GM12878 (cell line): ENCODE results near the gene TMEM18. TPM values are rescaled to one million over a fixed set of nuclear protein-coding genes. Genes with fewer than 3 reads are reported as not detected.

ENCODE experiments used
- ATAC-seq: fragments of 200-7000 bp; cut with Tn5 transposase; 3 replicates; pipeline ENCODE4 v1.9.1; 2020; ENCODE audit warnings: mild to moderate bottlenecking, moderate library complexity
- BruUV-seq: library from RNA; stranded (reverse); fragments of 400-500 nt; replicated peaks from 2 replicates; lab custom pipeline; 2021; lab: Mats Ljungman, UMichigan
- CTCF ChIA-PET: fragments of 300-600 bp; sonication (Branson Sonifier 250); formaldehyde crosslinking; extraction: SDS; loops from one replicate; lab custom pipeline; 2021; ENCODE audit warnings: inconsistent platforms; lab: Yijun Ruan, JAX
- POLR2A ChIA-PET: fragments of 350-600 bp; formaldehyde crosslinking; extraction: SDS; loops from one replicate; lab custom pipeline; 2021; ENCODE audit warnings: inconsistent platforms; lab: Charles Lee
- RAD21 ChIA-PET: fragments of 300-600 bp; sonication (Branson Sonifier 250); formaldehyde crosslinking; loops from one replicate; lab custom pipeline; 2023; ENCODE audit warnings: antibody characterized with exemption; ENCODE audit not compliant: unreplicated experiment; lab: Charles Lee
- SMC1A ChIA-PET: fragments of 300-600 bp; sonication (Branson Sonifier 250); formaldehyde crosslinking; loops from one replicate; lab custom pipeline; 2023; ENCODE audit not compliant: unreplicated experiment, uncharacterized antibody; lab: Charles Lee
- DNase-seq: peaks from one replicate; pipeline ENCODE4 v3.0.0-alpha.2; 2011; ENCODE audit warnings: low read depth, low spot score
- FAIRE-seq: peaks from 3 replicates; lab custom pipeline; 2011; peaks lifted over from hg19 to GRCh38; lab: Jason Lieb, UNC
- H2AFZ ChIP-seq: 2 replicates; pipeline ENCODE4 v1.6.0; 2011; ENCODE audit warnings: low read depth, low read length, control low read depth; ENCODE audit not compliant: control insufficient read depth
- H3K27ac ChIP-seq: 2 replicates; pipeline ENCODE4 v1.5.1; 2011; ENCODE audit warnings: control low read depth; ENCODE audit not compliant: control insufficient read depth, insufficient read depth
- H3K27me3 ChIP-seq, 2 experiments: replicated peaks in 1 of 2; 2 replicates each; pipeline versions ENCODE4 v1.6.0 to v1.6.1; 2011; ENCODE audit warnings: low read length in 1 of 2; ENCODE audit not compliant: control insufficient read depth in 2 of 2, insufficient read depth in 2 of 2
- H3K36me3 ChIP-seq, 2 experiments: 2 replicates each; pipeline ENCODE4 v1.5.1; 2011; ENCODE audit warnings: low read length in 1 of 2; ENCODE audit not compliant: control insufficient read depth in 2 of 2, insufficient read depth in 2 of 2
- H3K4me1 ChIP-seq: 2 replicates; pipeline ENCODE4 v1.6.1; 2011; ENCODE audit warnings: mild to moderate bottlenecking, low read length, moderate library complexity, mixed read lengths; ENCODE audit not compliant: control insufficient read depth, insufficient read depth
- H3K4me2 ChIP-seq: 2 replicates; pipeline ENCODE4 v1.6.0; 2011; ENCODE audit warnings: control low read depth; ENCODE audit not compliant: control insufficient read depth, insufficient read depth
- H3K4me3 ChIP-seq: fragments of 200-600 bp; sonication (generic); 2 replicates; pipeline ENCODE4 v1.5.1; 2016
- H3K79me2 ChIP-seq: 2 replicates; pipeline ENCODE4 v1.6.0; 2011; ENCODE audit warnings: low read length; ENCODE audit not compliant: control insufficient read depth, insufficient read depth
- H3K9ac ChIP-seq: 2 replicates; pipeline ENCODE4 v1.8.0; 2011; ENCODE audit warnings: low read length, control low read depth, mixed read lengths; ENCODE audit not compliant: control insufficient read depth, insufficient read depth
- H3K9me3 ChIP-seq: replicated peaks from 3 replicates; pipeline ENCODE4 v1.5.1; 2011; ENCODE audit warnings: mild to moderate bottlenecking, low read length; ENCODE audit not compliant: control insufficient read depth, insufficient read depth
- H4K20me1 ChIP-seq: 2 replicates; pipeline ENCODE4 v1.6.0; 2011; ENCODE audit not compliant: control insufficient read depth, insufficient read depth
- BACH1 ChIP-seq: fragments of 450-650 bp; IDR thresholded peaks from 2 replicates; pipeline ENCODE4 v1.6.1; 2017; ENCODE audit warnings: mild to moderate bottlenecking, borderline replicate concordance
- CBX5 ChIP-seq: sonication (generic); IDR thresholded peaks from 2 replicates; pipeline ENCODE4 v1.6.1; 2016; ENCODE audit warnings: low read depth, moderate library complexity, mild to moderate bottlenecking, inconsistent platforms
- CHD4 ChIP-seq: fragments of 200-600 bp; sonication (generic); IDR thresholded peaks from 2 replicates; pipeline ENCODE4 v1.6.1; 2016; ENCODE audit warnings: mild to moderate bottlenecking
- DPF2 ChIP-seq: fragments of 450-650 bp; IDR thresholded peaks from 2 replicates; pipeline ENCODE4 v1.6.1; 2017; ENCODE audit warnings: mild to moderate bottlenecking
- FOXM1 ChIP-seq: IDR thresholded peaks from 2 replicates; pipeline ENCODE4 v1.6.1; 2012; ENCODE audit warnings: low read depth, mild to moderate bottlenecking, inconsistent platforms, low read length, moderate library complexity
- SUPT20H ChIP-seq: IDR thresholded peaks from 2 replicates; pipeline ENCODE4 v1.6.1; 2011; ENCODE audit warnings: low read depth, mild to moderate bottlenecking, low read length, moderate library complexity, borderline replicate concordance; ENCODE audit not compliant: control insufficient read depth
- TBL1XR1 ChIP-seq: IDR thresholded peaks from 2 replicates; pipeline ENCODE4 v1.6.1; 2012; ENCODE audit warnings: low read depth, low read length, improper control_type of control experiment
- WGBS: methylation state at CpG from one replicate; pipeline ENCODE4 v1.1.6; 2016; ENCODE audit warnings: low lambda C conversion rate; ENCODE audit not compliant: insufficient replicate concordance, insufficient coverage; ENCODE audit errors: missing lambda C conversion rate; 5-methylcytosine and 5-hydroxymethylcytosine counted together
- in situ Hi-C: fragments of 300-500 bp; cut with MboI; formaldehyde crosslinking; loops from 9 replicates; pipeline ENCODE4 v1.14.3; 2018; ENCODE audit warnings: mixed read lengths
- intact Hi-C: fragments of 100-400 bp; cut with micrococcal nuclease; formaldehyde crosslinking; loops from one replicate; pipeline ENCODE4 v1.14.2; 2022; ENCODE audit not compliant: unreplicated experiment
- polyA plus RNA-seq, 11 experiments: library from polyadenylated mRNA; depleted of rRNA in 4 of 11; unstranded in 6 of 11; stranded (reverse) in 5 of 11; fragments of >200 nt; fragmentation: Nextera tagmentation in 4 of 11; fragmentation: Illumina TruSeq in 1 of 11; extraction: Ambion mirVana in 4 of 11; extraction: Trizol in 1 of 11; gene quantifications; 1 replicate in 1 of 11; 2 replicates in 10 of 11; pipeline versions ENCODE4 v1.2.1 to v1.2.3, GENCODE V29; 2011 to 2016; ENCODE audit warnings: inconsistent platforms in 2 of 11, missing spikeins in 2 of 11, low read depth in 1 of 11
- total RNA-seq, 4 experiments: library from RNA; depleted of rRNA in 3 of 4; stranded (reverse); fragments of >200 nt in 3 of 4; fragmentation: Illumina TruSeq in 1 of 4; extraction: Trizol in 1 of 4; gene quantifications; 2 replicates each; pipeline versions ENCODE4 v1.2.1 to v1.2.3, GENCODE V29; 2013 to 2021
- TF ChIP-seq, protein P1 (sequence below): IDR thresholded peaks from 2 replicates; pipeline ENCODE4 v1.6.1; 2012; ENCODE audit warnings: low read depth, low read length, improper control_type of control experiment
- TF ChIP-seq, protein P2 (sequence below): fragments of 450-650 bp; IDR thresholded peaks from 2 replicates; pipeline ENCODE4 v1.6.1; 2017; ENCODE audit warnings: mild to moderate bottlenecking, moderate library complexity
- TF ChIP-seq, protein P3 (sequence below): fragments of 450-650 bp; IDR thresholded peaks from 2 replicates; pipeline ENCODE4 v1.6.1; 2017; ENCODE audit warnings: mild to moderate bottlenecking, low read depth, inconsistent platforms; ENCODE audit not compliant: poor library complexity, severe bottlenecking
- TF ChIP-seq, protein P4 (sequence below): fragments of 450-650 bp; conservative IDR thresholded peaks from 2 replicates; pipeline ENCODE4 v1.6.1; 2017; ENCODE audit warnings: mild to moderate bottlenecking, moderate library complexity

The TMEM18 gene
- total and polyA plus RNA-seq, 10 of the 15 experiments (the other 5 are each of a cell fraction or from before 2014, with no cell fraction given), result 11.2 to 56.3 (median 26.0) TPM

DNA sequence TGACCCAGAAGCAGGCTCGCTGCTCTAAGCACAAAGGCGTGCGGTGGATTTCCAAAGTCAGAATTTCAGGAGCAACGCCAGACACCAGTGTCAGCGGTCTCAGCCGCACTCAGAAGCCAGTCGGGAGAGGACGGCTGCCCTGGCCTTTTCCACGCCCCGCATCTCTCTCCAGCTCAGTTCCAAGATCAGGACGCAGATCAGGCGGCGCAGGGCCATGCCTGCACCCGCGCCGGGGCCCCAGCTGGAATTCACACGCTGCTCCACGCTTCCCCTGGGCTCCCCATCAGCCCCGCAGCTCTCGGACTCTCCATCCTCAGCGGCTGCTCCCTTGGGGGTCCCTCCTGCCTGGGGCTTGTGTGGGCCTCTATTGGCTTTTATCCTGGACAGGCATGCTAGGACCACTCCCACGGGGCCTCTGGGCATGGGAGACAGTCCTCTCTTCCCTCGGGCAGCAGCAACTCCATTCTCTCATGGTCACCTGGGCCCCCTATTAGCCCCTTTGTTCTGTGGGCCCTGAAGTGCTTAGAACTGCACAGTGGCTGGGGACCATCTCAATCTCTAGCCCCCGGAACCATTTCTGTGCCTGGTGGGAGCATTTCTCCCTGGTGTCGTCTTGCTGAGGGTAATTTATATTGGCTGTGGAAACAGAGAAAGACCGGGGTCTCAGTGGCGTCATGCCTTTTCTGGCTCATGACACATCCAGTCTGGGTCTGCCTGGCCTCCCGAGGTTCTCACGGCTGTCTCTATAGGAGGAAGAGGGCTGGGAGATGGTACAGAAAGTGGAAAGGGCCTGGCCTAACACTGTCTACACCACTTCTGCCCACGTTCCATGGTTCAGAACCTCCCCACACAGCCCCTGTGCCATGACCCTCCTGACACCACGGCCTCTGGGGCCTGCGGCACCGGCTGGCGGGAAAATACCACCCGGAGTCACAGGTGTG is 14.9 kb upstream of the TMEM18 start (continued):
- TF ChIP-seq, protein P1, sequence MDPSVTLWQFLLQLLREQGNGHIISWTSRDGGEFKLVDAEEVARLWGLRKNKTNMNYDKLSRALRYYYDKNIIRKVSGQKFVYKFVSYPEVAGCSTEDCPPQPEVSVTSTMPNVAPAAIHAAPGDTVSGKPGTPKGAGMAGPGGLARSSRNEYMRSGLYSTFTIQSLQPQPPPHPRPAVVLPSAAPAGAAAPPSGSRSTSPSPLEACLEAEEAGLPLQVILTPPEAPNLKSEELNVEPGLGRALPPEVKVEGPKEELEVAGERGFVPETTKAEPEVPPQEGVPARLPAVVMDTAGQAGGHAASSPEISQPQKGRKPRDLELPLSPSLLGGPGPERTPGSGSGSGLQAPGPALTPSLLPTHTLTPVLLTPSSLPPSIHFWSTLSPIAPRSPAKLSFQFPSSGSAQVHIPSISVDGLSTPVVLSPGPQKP, result no peak
- TF ChIP-seq FOXM1 (no peak), DPF2 (no peak), CBX5 (no peak)
- TF ChIP-seq, protein P2, sequence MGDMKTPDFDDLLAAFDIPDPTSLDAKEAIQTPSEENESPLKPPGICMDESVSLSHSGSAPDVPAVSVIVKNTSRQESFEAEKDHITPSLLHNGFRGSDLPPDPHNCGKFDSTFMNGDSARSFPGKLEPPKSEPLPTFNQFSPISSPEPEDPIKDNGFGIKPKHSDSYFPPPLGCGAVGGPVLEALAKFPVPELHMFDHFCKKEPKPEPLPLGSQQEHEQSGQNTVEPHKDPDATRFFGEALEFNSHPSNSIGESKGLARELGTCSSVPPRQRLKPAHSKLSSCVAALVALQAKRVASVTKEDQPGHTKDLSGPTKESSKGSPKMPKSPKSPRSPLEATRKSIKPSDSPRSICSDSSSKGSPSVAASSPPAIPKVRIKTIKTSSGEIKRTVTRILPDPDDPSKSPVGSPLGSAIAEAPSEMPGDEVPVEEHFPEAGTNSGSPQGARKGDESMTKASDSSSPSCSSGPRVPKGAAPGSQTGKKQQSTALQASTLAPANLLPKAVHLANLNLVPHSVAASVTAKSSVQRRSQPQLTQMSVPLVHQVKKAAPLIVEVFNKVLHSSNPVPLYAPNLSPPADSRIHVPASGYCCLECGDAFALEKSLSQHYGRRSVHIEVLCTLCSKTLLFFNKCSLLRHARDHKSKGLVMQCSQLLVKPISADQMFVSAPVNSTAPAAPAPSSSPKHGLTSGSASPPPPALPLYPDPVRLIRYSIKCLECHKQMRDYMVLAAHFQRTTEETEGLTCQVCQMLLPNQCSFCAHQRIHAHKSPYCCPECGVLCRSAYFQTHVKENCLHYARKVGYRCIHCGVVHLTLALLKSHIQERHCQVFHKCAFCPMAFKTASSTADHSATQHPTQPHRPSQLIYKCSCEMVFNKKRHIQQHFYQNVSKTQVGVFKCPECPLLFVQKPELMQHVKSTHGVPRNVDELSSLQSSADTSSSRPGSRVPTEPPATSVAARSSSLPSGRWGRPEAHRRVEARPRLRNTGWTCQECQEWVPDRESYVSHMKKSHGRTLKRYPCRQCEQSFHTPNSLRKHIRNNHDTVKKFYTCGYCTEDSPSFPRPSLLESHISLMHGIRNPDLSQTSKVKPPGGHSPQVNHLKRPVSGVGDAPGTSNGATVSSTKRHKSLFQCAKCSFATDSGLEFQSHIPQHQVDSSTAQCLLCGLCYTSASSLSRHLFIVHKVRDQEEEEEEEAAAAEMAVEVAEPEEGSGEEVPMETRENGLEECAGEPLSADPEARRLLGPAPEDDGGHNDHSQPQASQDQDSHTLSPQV, result no peak

DNA sequence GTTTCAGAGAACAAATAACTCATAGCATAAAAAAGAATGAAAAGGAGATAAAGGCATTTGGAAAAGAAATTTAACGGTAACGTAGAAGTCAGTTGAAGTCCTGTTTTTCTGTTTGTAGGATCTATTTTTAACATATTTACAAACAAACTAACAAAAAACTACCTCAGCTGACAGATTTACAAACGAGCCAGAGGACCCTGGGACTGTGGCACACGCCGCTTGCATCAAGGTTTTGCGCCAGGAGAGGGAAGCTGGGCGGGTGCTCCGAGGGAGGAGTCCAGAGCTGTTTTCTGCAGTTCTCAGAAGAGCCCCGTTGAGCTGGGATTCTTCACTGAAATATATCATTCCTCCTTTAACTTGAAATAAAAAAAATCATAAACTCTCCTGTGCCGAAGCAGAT is 13.6 kb upstream of the TMEM18 start:
- Histone ChIP-seq H4K20me1 (no peaks in the 10 kb centered on the region), H3K27me3 (no peaks in the 10 kb centered on the region; a peak in 1 of 4 replicates), H2AFZ (no peak overlapping the region), H3K9ac (no peak overlapping the region), H3K4me1 (no peaks in the 10 kb centered on the region), H3K4me3 (no peak overlapping the region), H3K79me2 (no peaks in the 10 kb centered on the region), H3K9me3 (peaks cover 4% of the 10 kb centered on the region; the same call in 2 of the 3 replicates), H3K4me2 (no peak overlapping the region), H3K36me3 (no peaks in the 10 kb centered on the region), H3K27ac (no peak overlapping the region)
- TF ChIP-seq SUPT20H (no peak), TBL1XR1 (no peak), BACH1 (no peak), CHD4 (no peak)
- TF ChIP-seq, protein P3, sequence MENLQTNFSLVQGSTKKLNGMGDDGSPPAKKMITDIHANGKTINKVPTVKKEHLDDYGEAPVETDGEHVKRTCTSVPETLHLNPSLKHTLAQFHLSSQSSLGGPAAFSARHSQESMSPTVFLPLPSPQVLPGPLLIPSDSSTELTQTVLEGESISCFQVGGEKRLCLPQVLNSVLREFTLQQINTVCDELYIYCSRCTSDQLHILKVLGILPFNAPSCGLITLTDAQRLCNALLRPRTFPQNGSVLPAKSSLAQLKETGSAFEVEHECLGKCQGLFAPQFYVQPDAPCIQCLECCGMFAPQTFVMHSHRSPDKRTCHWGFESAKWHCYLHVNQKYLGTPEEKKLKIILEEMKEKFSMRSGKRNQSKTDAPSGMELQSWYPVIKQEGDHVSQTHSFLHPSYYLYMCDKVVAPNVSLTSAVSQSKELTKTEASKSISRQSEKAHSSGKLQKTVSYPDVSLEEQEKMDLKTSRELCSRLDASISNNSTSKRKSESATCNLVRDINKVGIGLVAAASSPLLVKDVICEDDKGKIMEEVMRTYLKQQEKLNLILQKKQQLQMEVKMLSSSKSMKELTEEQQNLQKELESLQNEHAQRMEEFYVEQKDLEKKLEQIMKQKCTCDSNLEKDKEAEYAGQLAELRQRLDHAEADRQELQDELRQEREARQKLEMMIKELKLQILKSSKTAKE, result no peak
- TF ChIP-seq, protein P4, sequence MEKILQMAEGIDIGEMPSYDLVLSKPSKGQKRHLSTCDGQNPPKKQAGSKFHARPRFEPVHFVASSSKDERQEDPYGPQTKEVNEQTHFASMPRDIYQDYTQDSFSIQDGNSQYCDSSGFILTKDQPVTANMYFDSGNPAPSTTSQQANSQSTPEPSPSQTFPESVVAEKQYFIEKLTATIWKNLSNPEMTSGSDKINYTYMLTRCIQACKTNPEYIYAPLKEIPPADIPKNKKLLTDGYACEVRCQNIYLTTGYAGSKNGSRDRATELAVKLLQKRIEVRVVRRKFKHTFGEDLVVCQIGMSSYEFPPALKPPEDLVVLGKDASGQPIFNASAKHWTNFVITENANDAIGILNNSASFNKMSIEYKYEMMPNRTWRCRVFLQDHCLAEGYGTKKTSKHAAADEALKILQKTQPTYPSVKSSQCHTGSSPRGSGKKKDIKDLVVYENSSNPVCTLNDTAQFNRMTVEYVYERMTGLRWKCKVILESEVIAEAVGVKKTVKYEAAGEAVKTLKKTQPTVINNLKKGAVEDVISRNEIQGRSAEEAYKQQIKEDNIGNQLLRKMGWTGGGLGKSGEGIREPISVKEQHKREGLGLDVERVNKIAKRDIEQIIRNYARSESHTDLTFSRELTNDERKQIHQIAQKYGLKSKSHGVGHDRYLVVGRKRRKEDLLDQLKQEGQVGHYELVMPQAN, result no peak
- ChIA-PET RAD21 (no interaction called here), CTCF (no interaction called here), POLR2A (no interaction called here), SMC1A (no interaction called here)
- 54% methylated on average over 10 of the region's 10 CpGs for WGBS
- no peak for ATAC-seq
- intact Hi-C loops, result no loop called here
- FAIRE-seq, result no peak
- no TSS peak for BruUV-seq
- in situ Hi-C loops, result no loop called here
- DNase-seq, result no peak
